H1 (cell line): Measurements from ENCODE around the gene CASP5. TPM values are rescaled to one million over a fixed set of nuclear protein-coding genes. Genes with fewer than 3 reads are reported as not detected.

Source experiments
- CTCF ChIA-PET: fragments of 300-600 bp; sonication (Branson Sonifier 250); formaldehyde crosslinking; loops from one replicate; lab custom pipeline; 2021; ENCODE audit not compliant: partially characterized antibody; lab: Charles Lee
- POLR2A ChIA-PET: fragments of 300-600 bp; sonication (Branson Sonifier 250); formaldehyde crosslinking; loops from one replicate; lab custom pipeline; 2021; ENCODE audit warnings: inconsistent platforms; ENCODE audit not compliant: partially characterized antibody; lab: Charles Lee
- DNase-seq, 2 experiments: peaks; one replicate each; pipeline versions ENCODE4 v3.0.0 to v3.0.0-alpha.2; 2010 to 2022; ENCODE audit warnings: low spot score in 2 of 2, low read depth in 1 of 2, mixed read lengths in 1 of 2
- FAIRE-seq: peaks from 2 replicates; lab custom pipeline; 2011; peaks lifted over from hg19 to GRCh38; lab: Jason Lieb, UNC
- H2AFZ ChIP-seq: 2 replicates; pipeline ENCODE4 v1.8.1; 2012; ENCODE audit warnings: low read length, inconsistent platforms
- H2AK5ac ChIP-seq: 2 replicates; pipeline ENCODE4 v1.6.1; 2013; ENCODE audit warnings: low read depth, low read length
- H2BK120ac ChIP-seq: replicated peaks from 2 replicates; pipeline ENCODE3; 2013; ENCODE audit warnings: low read depth, low read length, inconsistent platforms
- H2BK12ac ChIP-seq: 2 replicates; pipeline ENCODE4 v1.6.1; 2013; ENCODE audit warnings: low read depth, low read length
- H2BK15ac ChIP-seq: 2 replicates; pipeline ENCODE4 v1.6.1; 2013; ENCODE audit warnings: low read length
- H2BK20ac ChIP-seq: 2 replicates; pipeline ENCODE4 v1.6.1; 2013; ENCODE audit warnings: low read length
- H2BK5ac ChIP-seq: 2 replicates; pipeline ENCODE4 v1.6.1; 2013; ENCODE audit warnings: low read depth, low read length
- H3K14ac ChIP-seq: 2 replicates; pipeline ENCODE4 v1.6.1; 2013; ENCODE audit warnings: inconsistent platforms; ENCODE audit not compliant: insufficient read length
- H3K18ac ChIP-seq: 2 replicates; pipeline ENCODE4 v1.6.1; 2013; ENCODE audit warnings: low read length; ENCODE audit errors: extremely low read depth
- H3K23ac ChIP-seq: 2 replicates; pipeline ENCODE4 v1.6.1; 2013; ENCODE audit warnings: inconsistent platforms; ENCODE audit not compliant: insufficient read length
- H3K23me2 ChIP-seq: 2 replicates; pipeline ENCODE4 v1.6.1; 2013; ENCODE audit warnings: low read depth, low read length
- H3K27ac ChIP-seq: 2 replicates; pipeline ENCODE4 v1.6.1; 2011; ENCODE audit warnings: low read depth, low read length, inconsistent platforms
- H3K27me3 ChIP-seq, 4 experiments: replicated peaks in 1 of 4; 1 replicate in 1 of 4; 2 replicates in 3 of 4; pipeline versions ENCODE4 v1.6.1 to v1.8.1; 2011 to 2013; ENCODE audit warnings: low read length in 3 of 4, mild to moderate bottlenecking in 3 of 4, inconsistent platforms in 2 of 4, mixed read lengths in 2 of 4, moderate library complexity in 1 of 4; ENCODE audit not compliant: control insufficient read depth in 3 of 4, insufficient read depth in 3 of 4; ENCODE audit errors: extremely low read depth in 1 of 4
- H3K36me3 ChIP-seq, 4 experiments: 2 replicates each; pipeline versions ENCODE4 v1.6.1 to v1.8.1; 2011 to 2013; ENCODE audit warnings: mild to moderate bottlenecking in 4 of 4, low read length in 3 of 4, moderate library complexity in 2 of 4, control low read depth in 1 of 4, inconsistent platforms in 1 of 4; ENCODE audit not compliant: insufficient read depth in 4 of 4, control insufficient read depth in 2 of 4
- H3K4ac ChIP-seq: replicated peaks from 2 replicates; pipeline ENCODE3; 2013; ENCODE audit warnings: low read length, low read depth, mixed read lengths, inconsistent platforms; ENCODE audit not compliant: insufficient read length
- H3K4me1 ChIP-seq, 4 experiments: replicated peaks in 1 of 4; 1 replicate in 1 of 4; 2 replicates in 3 of 4; pipeline versions ENCODE4 v1.6.1 to v1.8.1; 2011 to 2013; ENCODE audit warnings: low read length in 3 of 4, inconsistent platforms in 2 of 4, mixed read lengths in 1 of 4; ENCODE audit not compliant: insufficient read depth in 4 of 4, control insufficient read depth in 3 of 4
- H3K4me2 ChIP-seq, 2 experiments: 2 replicates each; pipeline versions ENCODE4 v1.6.1 to v1.8.1; 2011 to 2013; ENCODE audit warnings: low read depth in 2 of 2, low read length in 2 of 2, control low read depth in 1 of 2, inconsistent platforms in 1 of 2, mild to moderate bottlenecking in 1 of 2; ENCODE audit not compliant: insufficient read depth in 1 of 2
- H3K4me3 ChIP-seq, 4 experiments: fragments of 200-600, 300-600 bp in 1 of 4; sonication (generic), shearing (Covaris generic), sonication (Bioruptor Twin) in 1 of 4; 2 replicates each; pipeline versions ENCODE4 v1.5.1 to v1.8.1; 2011 to 2016; ENCODE audit warnings: low read length in 4 of 4, low read depth in 3 of 4, control low read depth in 2 of 4, inconsistent platforms in 2 of 4, mild to moderate bottlenecking in 2 of 4, mixed read lengths in 1 of 4, moderate library complexity in 1 of 4; ENCODE audit not compliant: insufficient read depth in 2 of 4; ENCODE audit errors: extremely low read depth in 1 of 4
- H3K56ac ChIP-seq: replicated peaks from 2 replicates; pipeline ENCODE3; 2013; ENCODE audit warnings: low read depth, mild to moderate bottlenecking, mixed read lengths, low read length, inconsistent platforms; ENCODE audit not compliant: insufficient read length
- H3K79me1 ChIP-seq: 2 replicates; pipeline ENCODE4 v1.6.1; 2013; ENCODE audit warnings: low read depth, low read length, control low read depth
- H3K79me2 ChIP-seq, 2 experiments: 2 replicates each; pipeline versions ENCODE4 v1.6.1 to v1.8.1; 2012 to 2013; ENCODE audit warnings: low read length in 2 of 2, mild to moderate bottlenecking in 2 of 2, inconsistent platforms in 1 of 2; ENCODE audit not compliant: insufficient read depth in 2 of 2, control insufficient read depth in 1 of 2
- H3K9ac ChIP-seq, 4 experiments: replicated peaks in 1 of 4; 1 replicate in 1 of 4; 2 replicates in 3 of 4; pipeline versions ENCODE4 v1.6.1 to v1.8.1; 2011 to 2013; ENCODE audit warnings: low read depth in 3 of 4, low read length in 3 of 4, control low read depth in 2 of 4, mild to moderate bottlenecking in 2 of 4, moderate library complexity in 2 of 4, inconsistent platforms in 1 of 4; ENCODE audit errors: extremely low read depth in 1 of 4
- H3K9me3 ChIP-seq, 2 experiments: 2 replicates each; pipeline versions ENCODE4 v1.6.1 to v1.8.1; 2012 to 2013; ENCODE audit warnings: mild to moderate bottlenecking in 2 of 2, moderate library complexity in 2 of 2, control low read depth in 1 of 2, inconsistent platforms in 1 of 2, low read depth in 1 of 2, low read length in 1 of 2, mixed read lengths in 1 of 2; ENCODE audit not compliant: insufficient read depth in 2 of 2
- H4K20me1 ChIP-seq, 2 experiments: replicated peaks in 1 of 2; 2 replicates each; pipeline versions ENCODE3 to v1.8.1; 2011 to 2013; ENCODE audit warnings: inconsistent platforms in 2 of 2, low read length in 2 of 2, mild to moderate bottlenecking in 1 of 2; ENCODE audit not compliant: insufficient read depth in 2 of 2, control insufficient read depth in 1 of 2
- H4K5ac ChIP-seq: 2 replicates; pipeline ENCODE4 v1.6.1; 2013; ENCODE audit warnings: low read length, low read depth, mixed read lengths, inconsistent platforms; ENCODE audit not compliant: insufficient read length
- H4K8ac ChIP-seq: 2 replicates; pipeline ENCODE4 v1.8.0; 2013; ENCODE audit warnings: mild to moderate bottlenecking, moderate library complexity, low read length, inconsistent platforms; ENCODE audit not compliant: insufficient read depth; ENCODE audit errors: extremely low read depth
- H4K91ac ChIP-seq: replicated peaks from 2 replicates; pipeline ENCODE3; 2013; ENCODE audit warnings: low read length, mixed read lengths, inconsistent platforms; ENCODE audit not compliant: insufficient read length
- ASH2L ChIP-seq: fragments of 200-600, 300-600 bp; sonication (generic); IDR thresholded peaks from one replicate; pipeline ENCODE4 v1.7.1; 2017; ENCODE audit warnings: low read length
- BACH1 ChIP-seq: IDR thresholded peaks from 2 replicates; pipeline ENCODE4 v1.6.1; 2012; ENCODE audit warnings: low read length, improper control_type of control experiment
- KDM1A ChIP-seq: fragments of 200-600, 300-600 bp; sonication (generic); IDR thresholded peaks from 2 replicates; pipeline ENCODE4 v1.7.1; 2016; ENCODE audit warnings: mild to moderate bottlenecking, low read length, borderline replicate concordance
- NANOG ChIP-seq: IDR thresholded peaks from 2 replicates; pipeline ENCODE4 v1.6.1; 2011; ENCODE audit warnings: low read length, low read depth, mild to moderate bottlenecking, inconsistent platforms; ENCODE audit not compliant: insufficient read depth, poor library complexity, severe bottlenecking
- POU5F1 ChIP-seq: IDR thresholded peaks from 2 replicates; pipeline ENCODE4 v1.6.1; 2011; ENCODE audit warnings: low read depth, mild to moderate bottlenecking, low read length, moderate library complexity
- SIRT6 ChIP-seq: IDR thresholded peaks from one replicate; pipeline ENCODE4 v1.7.1; 2012; ENCODE audit warnings: low read length, inconsistent platforms
- SP2 ChIP-seq: IDR thresholded peaks from 2 replicates; pipeline ENCODE4 v1.6.1; 2012; ENCODE audit warnings: mild to moderate bottlenecking, low read length, inconsistent platforms
- SUZ12 ChIP-seq: fragments of 200-600 bp; sonication (generic); IDR thresholded peaks from 2 replicates; pipeline ENCODE4 v1.6.1; 2012; ENCODE audit warnings: mild to moderate bottlenecking, inconsistent platforms, low read length, moderate library complexity, mixed read lengths
- TCF12 ChIP-seq: IDR thresholded peaks from 2 replicates; pipeline ENCODE4 v1.6.1; 2011; ENCODE audit warnings: low read depth, mild to moderate bottlenecking, low read length
- WGBS, 2 experiments: shearing (Covaris generic) in 1 of 2; methylation state at CpG; one replicate each; pipeline versions ENCODE4 v1.1.6 to v1.1.7; 2013 to 2015; ENCODE audit warnings: low lambda C conversion rate in 2 of 2, mixed read lengths in 2 of 2, inconsistent platforms in 1 of 2, low coverage in 1 of 2, missing lambda C conversion rate in 1 of 2; ENCODE audit not compliant: insufficient replicate concordance in 2 of 2, insufficient coverage in 1 of 2, insufficient read length in 1 of 2; ENCODE audit errors: extremely low coverage in 1 of 2, missing lambda C conversion rate in 1 of 2; 5-methylcytosine and 5-hydroxymethylcytosine counted together
- polyA plus RNA-seq, 7 experiments: library from polyadenylated mRNA; depleted of rRNA in 3 of 7; stranded (reverse) in 5 of 7; unstranded in 2 of 7; fragments of >200 nt in 5 of 7; fragments of 200-250 nt in 2 of 7; gene quantifications; 1 replicate in 5 of 7; 2 replicates in 1 of 7; 4 replicates in 1 of 7; pipeline versions ENCODE4 v1.2.1 to v1.2.3, GENCODE V29; 2011 to 2013; ENCODE audit warnings: missing spikeins in 2 of 7, mixed read lengths in 2 of 7
- total RNA-seq: library from RNA; stranded (reverse); fragmentation: NEBNext Ultra II Directional; extraction: Animal tissue kit (Norgen Biotek cat#: 25700); gene quantifications from 2 replicates; pipeline ENCODE4 v1.2.1, GENCODE V29; 2021

CASP5 gene
- total and polyA plus RNA-seq, 2 of the 8 experiments (the other 6 are each of a cell fraction or from before 2014, with no cell fraction given): not detected

GRCh38 chr11:105024394-105024793 lies 1.4 kb upstream of the CASP5 start:
- Histone ChIP-seq H4K20me1 (no peaks in the 10 kb centered on the region), H4K8ac (no peak overlapping the region), H2BK12ac (no peak overlapping the region), H3K27me3 (no peaks in the 10 kb centered on the region), H3K27ac (no peak overlapping the region), H3K23me2 (no peaks in the 10 kb centered on the region), H2AK5ac (no peak overlapping the region), H3K4ac (no peak overlapping the region), H3K36me3 (no peaks in the 10 kb centered on the region), H3K14ac (no peak overlapping the region), H3K9me3 (no peaks in the 10 kb centered on the region), H2BK20ac (no peak overlapping the region), H4K5ac (no peak overlapping the region), H3K79me1 (no peaks in the 10 kb centered on the region), H2BK120ac (no peak overlapping the region), H2BK15ac (no peak overlapping the region), H3K18ac (no peak overlapping the region), H3K56ac (no peak overlapping the region), H3K79me2 (no peaks in the 10 kb centered on the region), H4K91ac (no peak overlapping the region), H2AFZ (no peak overlapping the region), H3K4me3 (no peak overlapping the region), H3K4me1 (no peaks in the 10 kb centered on the region), H2BK5ac (no peak overlapping the region), H3K4me2 (no peak overlapping the region), H3K9ac (no peak overlapping the region), H3K23ac (no peak overlapping the region)
- no peak for FAIRE-seq
- ChIA-PET POLR2A (no interaction called here), CTCF (no interaction called here)
- TF ChIP-seq SIRT6 (no peak), SP2 (no peak), SUZ12 (no peak), ASH2L (no peak), NANOG (no peak), POU5F1 (no peak), BACH1 (no peak), TCF12 (no peak), KDM1A (no peak)
- WGBS, 2 experiments: 100% methylated on average over 1 of the region's 1 CpG; no CpG with 5 or more reads in 1 of the 2 experiments
- no peak for DNase-seq
